SIG-M5 treated with dmso at 0.1 percent for 504 hours (cell line): ENCODE data around the gene ANKUB1.

Experiments
- DNase-seq: peaks from one replicate; lab custom pipeline; 2025; ENCODE audit not compliant: unreplicated experiment; lab: John Stamatoyannopoulos, UW

ANKUB1 gene

DNA sequence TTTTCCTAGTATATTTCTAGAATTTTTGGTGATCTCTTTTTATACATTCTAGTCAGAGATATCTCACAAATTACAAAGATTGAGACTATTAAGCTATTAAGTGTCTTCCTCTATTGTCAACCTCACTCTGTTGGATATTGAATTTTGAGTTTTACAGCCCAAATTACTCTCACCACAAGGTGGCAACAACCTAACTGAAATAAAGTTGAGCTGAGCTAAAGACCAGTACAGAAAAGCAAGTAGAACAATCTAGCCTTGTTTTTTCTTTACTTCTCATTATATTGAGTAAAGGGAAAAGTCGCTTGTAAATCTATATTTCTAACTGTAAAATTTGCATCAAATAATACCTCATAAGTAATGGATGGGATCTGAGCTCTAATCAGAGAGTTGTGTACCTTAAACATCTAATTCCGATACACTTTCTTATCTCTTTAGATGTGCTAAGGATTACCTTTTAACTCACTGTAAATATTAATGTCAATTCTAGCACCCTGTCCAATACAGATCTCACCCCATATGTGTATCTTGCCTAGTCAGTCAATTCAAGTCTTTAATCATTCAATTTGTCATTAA is 26.5 kb downstream of the ANKUB1 start:
- peak; percentile 39 for DNase-seq

DNA sequence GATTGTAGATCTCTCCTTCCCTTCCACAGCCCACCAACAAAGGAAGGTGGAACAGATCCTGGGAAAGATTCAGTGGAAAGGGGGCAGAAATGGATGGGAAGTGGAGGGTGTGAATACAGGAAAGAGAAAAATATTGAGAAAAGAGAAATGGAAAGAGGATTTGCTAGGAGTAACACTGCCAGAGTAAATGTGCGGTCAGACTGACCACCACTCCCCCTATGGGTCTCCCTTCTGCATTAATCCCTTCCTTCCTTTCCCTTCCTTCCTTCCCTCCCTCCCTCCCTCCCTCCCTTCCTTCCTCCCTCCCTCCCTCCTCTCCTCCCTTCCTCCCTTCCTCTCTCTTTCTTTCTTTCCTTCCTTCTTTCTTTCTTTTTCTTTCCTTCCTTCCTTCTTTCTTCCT is 28.1 kb downstream of the ANKUB1 start:
- no peak for DNase-seq

DNA sequence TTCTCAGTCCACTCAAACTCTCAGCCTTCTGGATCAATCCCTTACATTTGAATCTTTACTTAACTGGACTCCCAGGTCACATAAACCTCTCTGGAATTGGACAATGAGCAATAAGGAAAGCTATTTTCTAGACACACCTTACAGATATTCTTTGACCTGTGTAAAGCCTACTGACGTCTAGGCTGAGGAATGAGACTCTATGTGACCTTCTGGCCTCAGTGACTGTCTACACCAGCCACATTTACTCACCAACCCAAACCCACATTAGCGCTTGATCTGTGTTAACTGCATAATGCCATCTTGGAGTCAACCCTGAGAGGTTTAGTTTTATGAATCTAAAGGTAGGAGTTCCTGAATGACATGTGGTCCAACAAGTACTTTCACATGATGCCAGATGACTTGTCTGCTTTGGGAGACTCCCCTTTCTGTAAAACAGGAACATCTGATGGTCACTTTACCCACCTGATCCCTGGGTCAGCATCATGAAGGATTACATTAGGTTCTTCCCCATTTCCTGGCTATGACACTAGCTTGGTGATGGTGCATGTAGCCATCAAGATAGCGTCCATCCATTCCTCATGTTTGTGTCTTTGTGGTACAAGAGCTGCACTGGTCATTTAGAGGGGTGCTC is 28.7 kb downstream of the ANKUB1 start:
- DNase-seq: no peak

- no peak for DNase-seq
These were observed 38.6 kb downstream of the ANKUB1 start for GRCh38 chr3:149753717-149754116.

GRCh38 chr3:149752788-149753136 is 39.6 kb downstream of the ANKUB1 start:
- no peak for DNase-seq

DNA sequence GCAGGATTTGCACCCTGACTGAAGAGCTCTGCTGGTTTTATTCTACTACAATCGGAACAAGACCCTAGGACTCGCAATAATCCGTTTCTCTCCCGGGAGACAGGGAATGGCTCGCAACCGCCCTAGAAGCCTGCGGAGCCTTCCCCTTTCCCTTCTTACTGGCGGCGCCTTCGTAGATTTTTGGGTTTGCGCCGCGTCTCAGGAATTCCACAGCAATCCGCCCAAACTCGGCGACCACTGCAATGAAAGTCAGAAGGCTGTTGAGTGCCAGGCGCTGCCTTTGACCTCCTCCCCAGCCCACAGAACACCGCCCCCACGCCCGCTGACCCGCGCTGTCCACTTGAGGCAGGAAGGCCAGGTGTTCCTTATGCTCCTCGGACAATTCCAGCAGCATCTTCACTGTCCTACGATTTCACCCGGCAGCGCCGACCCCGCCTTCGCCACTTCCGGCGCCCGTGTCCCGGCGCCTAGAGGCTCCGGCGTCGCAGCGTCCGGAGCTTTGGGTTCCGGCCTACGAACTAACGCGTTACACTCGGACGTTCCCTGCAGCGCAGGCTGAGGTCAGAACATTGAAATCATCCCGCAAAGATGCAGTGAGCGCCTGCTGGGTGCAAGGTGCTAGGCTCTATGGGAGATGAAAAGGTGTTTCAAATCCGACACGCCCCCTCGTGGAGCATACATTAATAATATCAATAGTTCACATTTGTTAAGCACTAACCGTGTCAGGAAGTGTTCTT is 40.1 kb downstream of the ANKUB1 start, which contains the start of gene COMMD2:
Gene COMMD2 (minus strand): TSS at position 439 of the 737 bp plus-strand sequence. CDS start 45 bp downstream, at position 394.
- DNase-seq: peak; percentile 81

DNA sequence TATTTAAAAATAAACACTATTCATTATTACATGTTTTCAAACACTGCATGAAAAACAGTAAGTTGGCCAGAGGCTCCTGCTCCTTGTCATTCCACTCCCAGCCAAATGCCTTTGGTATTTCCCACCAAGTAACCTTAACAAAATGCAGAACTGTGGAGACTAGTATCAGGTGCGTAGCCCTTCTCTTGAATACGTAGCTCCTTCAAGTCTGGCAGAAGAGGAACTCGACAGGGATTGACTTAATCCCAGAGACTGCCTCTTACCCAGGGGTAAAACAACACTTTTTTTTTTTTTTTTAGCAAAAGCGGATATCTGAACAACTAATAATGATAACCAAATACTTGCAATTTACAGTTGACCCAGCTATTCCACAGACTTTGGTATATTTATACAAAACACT is 40.8 kb downstream of the ANKUB1 start:
- DNase-seq: no peak

DNA sequence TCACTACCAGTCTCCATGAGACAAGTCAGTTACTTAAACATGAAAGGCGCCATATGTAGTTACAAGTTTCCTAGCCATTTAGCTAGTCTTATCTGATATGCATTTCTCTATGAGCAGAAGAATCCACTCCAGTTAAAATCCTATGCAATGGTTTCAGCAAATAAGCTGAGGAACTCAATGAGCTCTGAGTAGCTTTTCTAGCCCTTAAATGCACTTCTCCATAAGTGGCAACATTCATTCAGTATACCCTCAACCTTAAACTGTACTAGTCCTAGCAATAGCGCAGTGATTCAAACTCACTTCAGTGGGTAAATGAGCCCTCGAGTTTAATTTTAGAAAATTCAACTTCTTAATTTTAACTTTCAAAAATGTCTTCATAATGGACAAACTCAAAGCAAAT is 47.7 kb downstream of the ANKUB1 start:
- no peak for DNase-seq

GRCh38 chr3:149744151-149744550 is 48.2 kb downstream of the ANKUB1 start:
- no peak for DNase-seq

DNA sequence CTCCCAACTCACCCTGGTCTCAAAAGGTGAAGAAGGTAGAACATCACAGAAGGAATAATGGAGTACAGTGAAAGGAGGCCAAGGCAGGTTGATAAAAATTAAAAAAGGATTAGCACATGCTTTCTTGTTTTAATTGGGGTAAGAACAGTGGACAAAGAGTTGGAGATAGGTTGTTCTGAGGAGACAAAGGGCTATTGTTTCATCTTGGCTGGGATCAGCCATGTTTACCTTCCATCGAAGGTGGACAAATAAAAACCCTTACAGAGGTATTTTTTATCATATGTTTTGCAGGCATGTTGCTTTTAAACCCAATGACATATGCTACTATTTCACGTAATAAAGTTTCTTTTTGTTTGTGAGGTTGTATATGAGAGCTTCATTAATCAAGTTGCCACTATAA is 53.0 kb downstream of the ANKUB1 start:
- DNase-seq: no peak

GRCh38 chr3:149738876-149739275 is 53.5 kb downstream of the ANKUB1 start:
- DNase-seq: no peak

DNA sequence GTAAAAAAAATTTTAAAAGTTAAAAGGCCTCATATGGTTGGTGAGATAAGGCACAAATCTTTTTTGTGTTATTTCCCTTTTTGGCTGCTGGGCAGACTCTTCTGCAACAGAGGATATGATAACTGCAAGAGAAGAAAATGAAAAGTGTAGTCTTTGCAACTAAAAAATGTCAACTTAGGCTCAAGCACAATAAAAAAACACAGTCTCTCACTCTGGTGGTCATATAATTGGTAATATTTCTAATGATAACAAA is 55.5 kb downstream of the ANKUB1 start:
- no peak for DNase-seq

DNA sequence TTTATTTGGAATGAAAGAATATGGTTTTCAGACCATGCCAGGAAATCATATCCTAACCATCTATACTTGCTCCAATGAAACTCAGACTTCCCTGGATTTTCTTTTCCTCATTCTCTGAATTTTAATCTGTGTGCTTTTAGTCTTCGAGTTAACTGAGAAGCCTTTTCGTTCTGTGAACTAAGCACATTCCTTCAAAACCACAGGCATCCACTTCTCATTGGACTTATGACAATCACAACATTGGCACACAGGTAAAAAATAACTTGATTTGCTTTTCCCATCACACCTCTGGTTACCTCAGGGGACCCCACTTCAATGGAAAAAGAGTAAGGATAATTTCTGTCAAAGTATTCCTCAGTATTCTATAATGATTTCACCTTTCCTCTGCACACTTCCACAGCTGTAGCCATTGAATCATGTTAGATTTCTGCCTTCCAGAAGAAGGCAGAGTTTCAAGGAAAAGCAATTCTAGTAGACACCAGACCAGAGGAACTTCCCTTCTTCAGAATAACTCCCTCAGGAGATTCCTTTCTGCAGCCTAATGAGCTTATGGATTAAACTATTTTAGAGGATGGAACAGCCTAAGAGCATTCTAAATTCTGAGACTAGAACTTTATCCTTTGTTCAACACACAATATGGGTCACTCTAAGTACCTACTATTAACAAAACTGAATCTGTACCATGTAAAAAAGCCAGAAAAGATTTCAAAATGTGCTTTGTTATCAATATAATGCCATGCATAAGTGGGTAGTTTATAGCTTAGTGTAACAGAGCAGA is 56.0 kb downstream of the ANKUB1 start:
- DNase-seq: peak; percentile 35

DNA sequence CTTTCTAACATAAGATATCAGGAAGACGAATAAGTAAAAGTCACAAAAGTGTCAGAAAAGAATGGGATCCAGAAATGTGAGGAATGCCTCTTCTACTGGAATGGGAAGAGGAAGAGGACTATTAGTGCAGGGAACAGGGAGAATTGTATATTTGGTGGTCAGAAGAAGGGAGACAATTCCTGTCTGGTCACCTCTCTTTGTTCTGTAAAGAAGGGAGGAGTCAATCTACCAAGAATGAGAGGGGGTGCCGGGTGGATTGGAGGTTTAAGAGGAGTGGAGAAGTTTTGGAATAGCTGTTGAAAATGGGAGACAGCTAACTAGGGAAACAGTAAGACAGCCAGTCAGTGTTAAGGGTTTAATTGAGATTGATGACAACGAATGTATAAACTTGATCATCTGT is 60.1 kb downstream of the ANKUB1 start:
- DNase-seq: no peak

- no peak for DNase-seq
These were observed 64.7 kb downstream of the ANKUB1 start for GRCh38 chr3:149727656-149728055.

DNA sequence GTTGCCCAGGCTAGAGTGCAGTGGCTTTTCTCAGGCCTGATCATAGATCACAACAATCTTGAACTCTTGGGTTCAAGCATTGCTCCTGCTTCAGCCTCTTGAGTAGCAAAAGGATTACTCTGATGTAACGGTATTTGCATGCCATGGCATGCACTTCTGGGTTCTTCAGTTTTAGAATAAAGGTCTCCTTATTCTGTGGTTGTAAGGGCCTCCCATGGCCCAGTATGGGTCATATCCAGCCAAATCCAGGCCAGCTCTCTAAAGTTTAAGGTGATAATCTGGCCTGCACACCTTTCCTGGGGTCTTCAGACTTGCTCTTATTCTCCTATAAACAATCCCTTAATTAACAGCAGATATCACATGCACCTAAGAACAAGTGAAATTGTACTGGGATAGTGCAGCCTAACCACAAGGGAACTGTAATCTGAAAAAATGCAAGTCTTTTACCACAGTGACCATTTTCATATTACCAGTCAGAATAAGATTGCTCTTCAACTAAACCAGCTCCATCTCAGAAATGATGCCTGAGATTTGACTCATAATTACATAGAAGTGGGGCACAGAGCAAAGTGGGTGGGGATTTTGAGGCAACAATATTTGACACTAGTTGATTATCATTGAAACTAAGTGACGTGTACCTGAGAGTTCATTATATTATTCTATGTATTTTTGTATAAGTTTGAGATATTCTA is 65.5 kb downstream of the ANKUB1 start:
- no peak for DNase-seq

GRCh38 chr3:149723781-149724180 is 68.6 kb downstream of the ANKUB1 start:
- DNase-seq: no peak

- DNase-seq: no peak
These were observed 71.4 kb downstream of the ANKUB1 start for GRCh38 chr3:149720918-149721317.

- DNase-seq: peak; percentile 78
These were observed 74.8 kb downstream of the ANKUB1 start for GRCh38 chr3:149717391-149718056.

- DNase-seq: no peak
These were observed 75.4 kb downstream of the ANKUB1 start for GRCh38 chr3:149716984-149717383.

DNA sequence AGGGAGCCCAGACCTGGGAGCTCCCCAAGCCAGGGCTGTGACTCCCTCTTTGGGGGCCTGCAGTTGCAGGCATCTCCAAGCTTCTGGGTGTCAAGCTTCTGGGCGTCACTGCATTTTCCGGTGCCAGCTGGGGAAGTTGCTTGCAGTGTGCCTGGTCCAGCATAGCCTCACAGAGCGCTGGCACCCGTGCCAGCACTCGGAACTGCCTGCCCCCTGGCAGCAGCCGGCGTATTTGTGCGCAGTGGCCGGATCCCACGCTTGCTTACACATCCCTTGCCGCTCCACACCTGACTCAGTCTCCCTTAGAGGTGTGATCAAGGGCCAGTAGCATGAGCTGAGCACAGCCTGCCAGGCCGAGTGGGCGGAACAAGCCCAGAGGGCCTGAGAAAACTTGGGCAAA is 77.1 kb downstream of the ANKUB1 start:
- no peak for DNase-seq
